Activated T-helper 1 cell treated with anti-CD3 and anti-CD28 coated beads, Interleukin-12 subunit alpha, Interleukin-12 subunit beta, Interleukin-2, Interleukin-4 antibody, amounts not matched to agents 30 ng/mL and 10 ng/mL and 1 ng/mL, durations not matched to agents 14 hours and 24 hours and 36 hours (primary cell): ENCODE data around the gene CRMP1. TPM values are rescaled to one million over a fixed set of nuclear protein-coding genes. Genes with fewer than 3 reads are reported as not detected.

Experiments
- DNase-seq: peaks from one replicate; pipeline ENCODE4 v3.0.0; 2021; ENCODE audit warnings: low spot score
- H3K27ac Mint-ChIP-seq: one replicate; pipeline ENCODE4 v1.8.0; 2021; ENCODE audit warnings: mild to moderate bottlenecking, mixed read lengths
- H3K27me3 Mint-ChIP-seq: one replicate; pipeline ENCODE4 v1.8.0; 2022; ENCODE audit warnings: mild to moderate bottlenecking, moderate library complexity, mixed read lengths; ENCODE audit not compliant: insufficient read depth
- H3K36me3 Mint-ChIP-seq: one replicate; pipeline ENCODE4 v1.8.0; 2021; ENCODE audit warnings: low read depth, mixed read lengths
- H3K4me1 Mint-ChIP-seq: one replicate; pipeline ENCODE4 v1.8.0; 2021; ENCODE audit warnings: low read depth, mixed read lengths
- H3K4me3 Mint-ChIP-seq: one replicate; pipeline ENCODE4 v1.8.0; 2021; ENCODE audit warnings: mild to moderate bottlenecking, moderate library complexity, mixed read lengths
- H3K9me3 Mint-ChIP-seq: one replicate; pipeline ENCODE4 v1.8.0; 2021; ENCODE audit warnings: mixed read lengths
- intact Hi-C: fragments of 100-400 bp; cut with micrococcal nuclease; formaldehyde crosslinking; loops from one replicate; pipeline ENCODE4 v1.15.1; 2024
- total RNA-seq: library from RNA; stranded (reverse); gene quantifications from 2 replicates; pipeline ENCODE4 v1.2.3, GENCODE V29; 2022

Gene CRMP1
- total RNA-seq, 1 donor from 2014 or later: not detected

- Mint-ChIP-seq H3K4me3 (no peak overlapping the region), H3K9me3 (no peaks in the 10 kb centered on the region), H3K36me3 (no peaks in the 10 kb centered on the region), H3K27ac (no peak overlapping the region), H3K27me3 (peaks cover 3% of the 10 kb centered on the region), H3K4me1 (no peaks in the 10 kb centered on the region)
- intact Hi-C loops: no loop called here
- no peak for DNase-seq
Observed at GRCh38 chr4:5784960-5785611, 107.8 kb downstream of the CRMP1 start.

GRCh38 chr4:5784021-5784420 lies 108.9 kb downstream of the CRMP1 start:
- Mint-ChIP-seq H3K4me3 (no peak overlapping the region), H3K27ac (no peak overlapping the region), H3K36me3 (no peaks in the 10 kb centered on the region), H3K4me1 (no peaks in the 10 kb centered on the region), H3K9me3 (no peaks in the 10 kb centered on the region), H3K27me3 (peaks cover 3% of the 10 kb centered on the region)
- no peak for DNase-seq
- intact Hi-C loops: no loop called here

- H3K4me3 Mint-ChIP-seq: no peak overlapping the region
- no peaks in the 10 kb centered on the region for H3K9me3 Mint-ChIP-seq
- intact Hi-C loops: no loop called here
- H3K36me3 Mint-ChIP-seq: no peaks in the 10 kb centered on the region
- no peak for DNase-seq
- no peak overlapping the region for H3K27ac Mint-ChIP-seq
- no peaks in the 10 kb centered on the region for H3K4me1 Mint-ChIP-seq
- H3K27me3 Mint-ChIP-seq: peaks cover 2% of the 10 kb centered on the region
Observed at GRCh38 chr4:5783486-5783885, 109.4 kb downstream of the CRMP1 start.

GRCh38 chr4:5782829-5783476 lies 109.9 kb downstream of the CRMP1 start:
- Mint-ChIP-seq H3K4me3 (no peak overlapping the region), H3K27me3 (no peaks in the 10 kb centered on the region), H3K36me3 (no peaks in the 10 kb centered on the region), H3K9me3 (no peaks in the 10 kb centered on the region), H3K4me1 (no peaks in the 10 kb centered on the region), H3K27ac (no peak overlapping the region)
- no peak for DNase-seq
- intact Hi-C loops: no loop called here

- peaks cover 4% of the 10 kb centered on the region for H3K9me3 Mint-ChIP-seq
- intact Hi-C loops: no loop called here
- H3K27me3 Mint-ChIP-seq: no peaks in the 10 kb centered on the region
- H3K4me1 Mint-ChIP-seq: no peaks in the 10 kb centered on the region
- H3K27ac Mint-ChIP-seq: no peak overlapping the region
- no peaks in the 10 kb centered on the region for H3K36me3 Mint-ChIP-seq
- no peak for DNase-seq
- H3K4me3 Mint-ChIP-seq: no peak overlapping the region
Observed at GRCh38 chr4:5781691-5782090, 111.2 kb downstream of the CRMP1 start.

GRCh38 chr4:5780831-5781480 lies 111.9 kb downstream of the CRMP1 start:
- no peaks in the 10 kb centered on the region for H3K4me1 Mint-ChIP-seq
- no peaks in the 10 kb centered on the region for H3K36me3 Mint-ChIP-seq
- peaks cover 9% of the 10 kb centered on the region for H3K9me3 Mint-ChIP-seq
- no peak overlapping the region for H3K27ac Mint-ChIP-seq
- no peak overlapping the region for H3K4me3 Mint-ChIP-seq
- no peak for DNase-seq
- no peaks in the 10 kb centered on the region for H3K27me3 Mint-ChIP-seq
- intact Hi-C loops: no loop called here

- peaks cover 3% of the 10 kb centered on the region for H3K27me3 Mint-ChIP-seq
- no peak for DNase-seq
- H3K9me3 Mint-ChIP-seq: peaks cover 9% of the 10 kb centered on the region
- intact Hi-C loops: no loop called here
- H3K27ac Mint-ChIP-seq: no peak overlapping the region
- no peaks in the 10 kb centered on the region for H3K4me1 Mint-ChIP-seq
- H3K4me3 Mint-ChIP-seq: no peak overlapping the region
- no peaks in the 10 kb centered on the region for H3K36me3 Mint-ChIP-seq
Observed at GRCh38 chr4:5776510-5776909, 116.4 kb downstream of the CRMP1 start.

GRCh38 chr4:5774416-5775036 lies 118.4 kb downstream of the CRMP1 start:
- DNase-seq: no peak
- intact Hi-C loops: no loop called here
- no peaks in the 10 kb centered on the region for H3K4me1 Mint-ChIP-seq
- H3K4me3 Mint-ChIP-seq: no peak overlapping the region
- H3K36me3 Mint-ChIP-seq: peaks cover 2% of the 10 kb centered on the region
- peaks cover 3% of the 10 kb centered on the region for H3K27me3 Mint-ChIP-seq
- no peak overlapping the region for H3K27ac Mint-ChIP-seq
- peaks cover 13% of the 10 kb centered on the region for H3K9me3 Mint-ChIP-seq

- peaks cover 3% of the 10 kb centered on the region for H3K27me3 Mint-ChIP-seq
- peaks cover 2% of the 10 kb centered on the region for H3K36me3 Mint-ChIP-seq
- no peak overlapping the region for H3K4me3 Mint-ChIP-seq
- intact Hi-C loops: no loop called here
- no peak for DNase-seq
- H3K9me3 Mint-ChIP-seq: peaks cover 17% of the 10 kb centered on the region
- H3K27ac Mint-ChIP-seq: no peak overlapping the region
- no peaks in the 10 kb centered on the region for H3K4me1 Mint-ChIP-seq
Observed at GRCh38 chr4:5773271-5773555, 119.7 kb downstream of the CRMP1 start.

GRCh38 chr4:5772528-5773270 lies 120.2 kb downstream of the CRMP1 start:
- no peak overlapping the region for H3K4me3 Mint-ChIP-seq
- H3K9me3 Mint-ChIP-seq: peaks cover 17% of the 10 kb centered on the region
- no peak for DNase-seq
- peaks cover 3% of the 10 kb centered on the region for H3K27me3 Mint-ChIP-seq
- intact Hi-C loops: no loop called here
- peaks cover 2% of the 10 kb centered on the region for H3K36me3 Mint-ChIP-seq
- H3K4me1 Mint-ChIP-seq: no peaks in the 10 kb centered on the region
- no peak overlapping the region for H3K27ac Mint-ChIP-seq
